NT2/D1 (cell line): ENCODE measurements around the gene BUB1B.

ENCODE experiments used
- SUZ12 ChIP-seq: IDR thresholded peaks from 2 replicates; pipeline ENCODE4 v1.6.1; 2011; ENCODE audit not compliant: insufficient read length, insufficient read depth; ENCODE audit errors: extremely low read depth
- ZNF274 ChIP-seq: IDR thresholded peaks from 2 replicates; pipeline ENCODE4 v1.6.1; 2011; ENCODE audit warnings: mild to moderate bottlenecking, low read depth, low read length

- TF ChIP-seq ZNF274 = no peak
- no peak for TF ChIP-seq SUZ12
Measured at GRCh38 chr15:40254452-40254851, 93.6 kb downstream of the BUB1B start.
